Inferior parietal cortex (tissue), 1 donor: Measurements from ENCODE around the gene NOX5.
"Not testable (repeated sequence)": the region's sequence is repeated elsewhere in the genome, so short reads cannot be mapped to it uniquely, and the experiment has no call there.

ENCODE experiments used
- DNase-seq: peaks from one replicate; pipeline ENCODE4 v3.0.0-alpha.2; 2016; ENCODE audit errors: extremely low spot score

Gene NOX5

GRCh38 chr15:69014454-69014853 lies at the start of gene NOX5:
Gene NOX5 (plus strand): TSS chr15:69014695. CDS start chr15:69014736, 41 bp downstream.
- DNase-seq: no peak

GRCh38 chr15:68966996-68967395 lies 47.5 kb upstream of the NOX5 start:
- no peak for DNase-seq

GRCh38 chr15:68967948-68968347 lies 46.5 kb upstream of the NOX5 start:
- DNase-seq: no peak

- DNase-seq: no peak
Observed at GRCh38 chr15:68969298-68969697, 45.2 kb upstream of the NOX5 start.

- no peak for DNase-seq
Observed at GRCh38 chr15:68972201-68973065, 42.1 kb upstream of the NOX5 start.

- DNase-seq: not testable (repeated sequence)
Observed at GRCh38 chr15:68975651-68976160, 38.8 kb upstream of the NOX5 start.

GRCh38 chr15:68977426-68977825 lies 37.1 kb upstream of the NOX5 start:
- not testable (repeated sequence) for DNase-seq

- no peak for DNase-seq
Observed at GRCh38 chr15:68979006-68979405, 35.5 kb upstream of the NOX5 start.

- no peak for DNase-seq
Observed at GRCh38 chr15:68979816-68980215, 34.7 kb upstream of the NOX5 start.

GRCh38 chr15:68980786-68981185 lies 33.7 kb upstream of the NOX5 start:
- no peak for DNase-seq

GRCh38 chr15:68981941-68982340 lies 32.6 kb upstream of the NOX5 start:
- DNase-seq: no peak

- DNase-seq: no peak
Observed at GRCh38 chr15:68982976-68983563, 31.4 kb upstream of the NOX5 start.

- DNase-seq: no peak
Observed at GRCh38 chr15:68983961-68984481, 30.5 kb upstream of the NOX5 start.

- DNase-seq: no peak
Observed at GRCh38 chr15:68984586-68984985, 29.9 kb upstream of the NOX5 start.

- DNase-seq: no peak
Observed at GRCh38 chr15:68985361-68985891, 29.1 kb upstream of the NOX5 start.

- no peak for DNase-seq
Observed at GRCh38 chr15:68986322-68986721, 28.2 kb upstream of the NOX5 start.

GRCh38 chr15:68987120-68987519 lies 27.4 kb upstream of the NOX5 start:
- no peak for DNase-seq

- DNase-seq: no peak
Observed at GRCh38 chr15:68987676-68988075, 26.8 kb upstream of the NOX5 start.

- DNase-seq: no peak
Observed at GRCh38 chr15:68989541-68990230, 24.8 kb upstream of the NOX5 start.

GRCh38 chr15:68990231-68990991 lies 24.1 kb upstream of the NOX5 start:
- DNase-seq: no peak

- no peak for DNase-seq
Observed at GRCh38 chr15:68990992-68991500, 23.4 kb upstream of the NOX5 start.
